ENCODE data around the gene TTC33.
A peak's percentile ranks its signal among the peaks of the same experiment; 100 is the strongest.
"Not testable (repeated sequence)": the region's sequence is repeated elsewhere in the genome, so short reads cannot be mapped to it uniquely, and the experiment has no call there.

Gene TTC33, protein sequence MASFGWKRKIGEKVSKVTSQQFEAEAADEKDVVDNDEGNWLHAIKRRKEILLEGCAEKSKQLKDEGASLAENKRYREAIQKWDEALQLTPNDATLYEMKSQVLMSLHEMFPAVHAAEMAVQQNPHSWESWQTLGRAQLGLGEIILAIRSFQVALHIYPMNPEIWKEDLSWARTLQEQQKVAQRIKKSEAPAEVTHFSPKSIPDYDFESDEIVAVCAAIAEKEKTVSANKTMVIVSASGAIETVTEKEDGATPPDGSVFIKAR

DNA sequence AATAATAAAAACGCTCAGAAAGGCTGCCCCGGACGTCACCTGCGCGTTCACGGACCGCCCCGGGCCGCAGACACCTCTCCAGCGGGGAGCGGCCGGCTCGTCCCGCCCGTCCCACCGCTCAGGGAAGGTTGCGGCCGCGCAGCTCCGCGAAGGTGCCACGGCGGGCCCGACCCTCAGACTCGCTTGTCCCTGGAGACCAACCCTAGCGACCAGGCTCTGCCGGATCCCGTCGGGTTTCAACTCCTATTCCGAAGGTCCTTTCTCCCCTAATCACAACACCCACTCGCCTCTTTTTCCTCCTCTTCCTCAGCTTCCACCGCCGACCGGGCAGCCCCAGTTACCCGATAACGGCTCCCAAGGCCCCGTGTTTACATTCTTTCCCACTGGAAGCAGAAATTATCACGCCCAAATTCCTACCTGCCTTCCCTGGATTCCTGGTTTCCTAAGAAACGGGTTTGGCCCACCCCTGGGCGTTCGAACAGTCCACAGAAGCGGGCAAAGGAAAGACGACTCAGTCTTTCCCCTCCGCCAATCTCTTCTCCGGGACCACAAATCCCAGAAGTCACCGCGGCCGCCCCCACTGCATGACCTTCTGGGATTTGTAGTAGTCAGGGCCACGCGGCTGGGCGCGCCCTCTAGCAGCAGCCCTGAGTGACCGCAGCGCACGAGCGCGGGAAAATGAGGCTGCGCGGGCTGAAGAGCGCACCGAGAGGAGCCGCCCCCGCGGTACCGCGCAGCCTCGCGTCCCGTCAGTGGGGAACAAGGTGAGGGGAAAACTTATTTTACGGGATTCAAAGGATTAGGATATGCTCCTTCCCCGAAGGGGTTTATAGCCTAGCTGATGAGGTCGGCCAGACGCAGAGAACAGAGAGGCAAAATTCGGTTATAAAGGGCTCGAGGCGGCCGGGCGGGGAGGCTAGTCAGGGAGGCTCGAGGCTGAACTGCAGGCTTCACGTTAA lies at the start of gene TTC33:
Gene TTC33, minus strand, starts transcription at position 555 of the 959 bp plus-strand sequence. CDS start 8,943 bp downstream, outside the sequence.
- DNase-seq (ENCODE audit: low read depth in 2 of 3, low spot score in 1 of 3), result peak; percentile 93 to 94 (median 93)

DNA sequence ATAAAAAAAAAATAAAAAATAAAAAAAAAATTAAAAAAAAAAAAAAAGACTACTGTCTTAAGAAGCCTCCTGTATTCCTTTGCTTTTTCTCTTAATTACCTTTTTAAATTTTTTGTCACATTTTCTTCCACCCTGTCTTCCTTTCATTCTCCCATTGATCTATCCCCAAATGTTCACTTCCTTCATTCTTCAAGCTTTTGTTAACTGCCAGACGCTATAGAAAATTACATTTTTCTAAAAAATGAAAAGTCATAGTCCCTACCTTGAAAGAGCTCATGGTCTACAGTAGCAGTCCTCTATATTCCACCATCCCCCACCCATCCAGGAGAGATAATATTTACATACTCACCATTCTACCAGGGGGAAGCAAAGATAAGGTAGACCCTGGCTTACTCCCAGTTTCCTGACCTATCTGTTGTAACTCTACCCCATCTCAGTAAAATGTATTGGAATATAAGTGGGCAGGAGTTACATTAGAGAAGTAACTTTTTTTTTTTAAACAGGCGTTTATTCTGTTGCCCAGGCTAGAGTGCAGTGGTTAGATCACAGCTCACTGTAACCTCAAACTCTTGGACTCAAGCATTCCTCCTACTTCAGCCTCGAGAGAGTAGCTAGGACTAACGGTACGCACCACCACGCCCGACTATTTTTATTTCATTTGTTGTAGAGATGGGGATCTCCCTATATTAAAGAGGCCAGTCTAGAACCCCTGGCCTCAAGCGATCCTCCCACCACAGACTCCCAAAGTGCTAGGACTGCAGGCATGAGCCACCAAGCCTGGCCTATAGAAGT lies 46.2 kb upstream of the TTC33 start:
- DNase-seq (ENCODE audit: low read depth in 2 of 3, low spot score in 1 of 3), result no peak

DNA sequence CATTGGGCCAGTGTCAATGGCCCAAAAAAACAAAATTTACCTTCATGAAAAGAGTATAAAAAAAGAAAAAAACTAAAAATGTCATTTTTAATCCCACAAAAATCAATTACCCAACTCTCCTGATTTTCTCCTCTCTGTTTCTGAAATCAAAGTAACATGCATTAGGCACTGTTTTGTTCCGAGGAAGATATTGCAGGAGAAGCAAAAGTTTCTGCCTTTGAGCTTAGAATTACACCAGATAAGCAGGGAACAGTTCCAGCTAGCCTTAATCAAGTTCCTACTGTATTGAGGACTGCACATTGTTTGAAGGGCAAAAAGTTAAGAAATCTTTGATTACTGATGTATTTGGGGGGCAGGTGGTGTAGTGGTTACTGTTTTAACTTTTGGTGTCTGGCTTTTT lies 43.5 kb upstream of the TTC33 start:
- DNase-seq (ENCODE audit: low read depth in 2 of 3, low spot score in 1 of 3), result no peak

DNA sequence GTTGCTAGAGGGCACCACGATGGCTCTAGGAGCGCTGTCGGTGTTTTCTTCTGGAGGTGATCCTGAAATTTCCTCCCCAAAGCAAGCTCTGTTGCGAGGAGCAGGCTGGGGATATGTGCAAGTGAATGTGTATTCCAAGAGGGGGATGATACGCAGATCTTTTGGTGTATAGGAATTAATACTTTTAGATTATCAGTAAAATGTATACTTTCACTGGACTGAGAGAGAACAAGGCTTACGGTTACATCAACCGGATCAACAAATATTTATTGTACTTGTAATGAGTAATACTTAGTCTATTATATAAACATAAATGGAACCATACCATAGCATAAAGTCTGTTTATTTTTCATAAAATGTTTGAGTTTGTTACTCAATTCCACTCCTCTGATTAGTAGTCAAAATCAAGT lies 43.0 kb upstream of the TTC33 start:
- DNase-seq (ENCODE audit: low read depth in 2 of 3, low spot score in 1 of 3), result no peak

DNA sequence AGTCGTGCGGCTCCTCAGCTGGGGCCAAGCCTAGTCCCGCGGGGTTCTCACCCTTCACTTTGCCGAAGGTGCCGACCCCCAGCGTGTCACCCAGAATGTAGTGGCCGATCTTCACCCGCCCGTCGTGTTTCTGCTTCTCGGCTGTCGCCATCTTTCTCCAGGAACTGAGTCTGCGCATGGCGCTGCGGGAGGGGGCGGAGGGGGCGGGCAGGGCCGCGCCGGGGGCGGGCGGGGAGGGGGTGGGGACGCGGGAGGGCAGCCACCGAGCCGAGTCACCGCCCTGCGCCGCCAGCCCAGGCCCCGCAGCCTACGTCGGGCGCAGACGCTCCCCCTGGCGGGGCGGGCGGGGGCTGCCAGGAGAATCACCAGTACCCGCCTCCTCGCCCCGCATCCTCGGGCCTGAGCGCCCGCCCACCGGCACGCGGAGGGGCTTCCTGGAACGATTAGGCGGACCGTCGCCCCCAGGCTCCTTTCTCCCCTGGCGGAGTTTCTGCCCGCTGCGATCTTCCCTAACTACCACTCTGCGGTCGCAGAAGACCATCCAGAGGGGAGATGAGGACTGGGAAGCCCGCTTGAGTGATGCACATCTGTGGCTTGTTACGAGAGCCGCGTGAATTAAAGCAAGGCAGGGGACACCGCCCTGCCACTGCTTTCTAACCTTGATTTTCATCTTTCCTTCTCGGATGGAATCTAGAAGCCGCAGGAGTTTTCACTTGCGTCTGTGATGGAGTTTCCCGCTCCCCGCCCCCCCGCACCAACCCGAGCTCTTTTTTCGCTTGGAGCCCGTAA lies 42.4 kb upstream of the TTC33 start, which contains the start of gene PRKAA1:
Gene PRKAA1, minus strand, starts transcription at position 363 of the 789 bp plus-strand sequence. Its CDS starts 185 bp downstream, at position 178.
- DNase-seq (ENCODE audit: low read depth in 2 of 3, low spot score in 1 of 3), result peak; percentile 72 to 84 (median 76)

DNA sequence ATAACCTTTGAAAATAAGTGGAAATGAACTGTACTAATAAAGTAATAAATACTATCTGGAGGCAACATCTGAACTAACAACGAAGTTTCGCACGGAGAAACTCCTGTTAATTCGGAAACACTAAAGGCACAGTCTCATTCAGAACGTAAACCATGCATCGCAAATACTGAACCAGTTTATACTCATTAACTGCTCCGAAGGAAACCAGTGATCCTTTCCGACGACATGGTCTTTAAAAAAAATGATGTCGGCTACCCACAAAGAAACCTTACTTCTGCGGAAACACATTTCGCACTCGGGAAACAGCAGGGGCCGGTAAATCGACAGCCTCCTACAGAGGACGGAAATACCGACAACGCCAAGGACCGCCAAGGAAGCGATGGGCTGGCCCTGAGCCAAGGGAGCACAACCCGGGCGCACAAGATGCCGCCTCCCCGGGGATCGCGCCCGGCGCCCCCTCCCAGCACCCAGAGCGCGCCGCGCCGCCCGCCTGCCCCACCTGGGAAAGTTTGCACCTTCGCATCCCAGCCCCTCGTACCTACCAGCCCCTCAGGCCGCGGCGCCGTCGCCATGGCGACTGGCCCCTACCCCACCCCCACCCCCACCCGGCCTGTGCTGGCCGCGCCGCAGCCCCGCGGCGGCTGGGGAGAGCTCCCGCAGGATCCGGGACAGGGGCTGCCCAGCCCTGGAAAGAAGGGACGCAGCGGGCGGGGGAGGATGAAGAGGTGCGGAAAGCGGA lies 41.7 kb upstream of the TTC33 start:
- peak; percentile 61 to 70 (median 70) for DNase-seq (ENCODE audit: low read depth in 2 of 3, low spot score in 1 of 3)

DNA sequence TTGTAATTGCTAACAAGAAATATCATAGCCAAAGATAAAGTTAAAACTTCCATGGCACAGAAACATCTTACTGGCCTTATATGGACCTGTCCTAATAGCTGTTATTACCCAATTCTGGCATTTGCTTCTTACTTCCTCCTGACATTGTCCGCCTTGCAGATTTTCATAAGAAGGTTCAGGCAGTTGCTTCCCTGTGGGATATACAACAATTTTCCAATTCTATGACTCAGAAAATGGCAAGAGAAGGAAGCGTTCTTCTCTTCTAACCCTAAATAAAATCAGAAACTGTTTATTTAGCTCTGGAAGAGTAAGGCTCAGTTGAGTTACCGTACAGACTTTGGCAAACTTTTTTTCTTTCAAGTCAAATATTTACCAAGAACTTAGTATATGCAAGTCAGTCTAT lies 40.7 kb upstream of the TTC33 start:
- no peak for DNase-seq (ENCODE audit: low read depth in 2 of 3, low spot score in 1 of 3)

DNA sequence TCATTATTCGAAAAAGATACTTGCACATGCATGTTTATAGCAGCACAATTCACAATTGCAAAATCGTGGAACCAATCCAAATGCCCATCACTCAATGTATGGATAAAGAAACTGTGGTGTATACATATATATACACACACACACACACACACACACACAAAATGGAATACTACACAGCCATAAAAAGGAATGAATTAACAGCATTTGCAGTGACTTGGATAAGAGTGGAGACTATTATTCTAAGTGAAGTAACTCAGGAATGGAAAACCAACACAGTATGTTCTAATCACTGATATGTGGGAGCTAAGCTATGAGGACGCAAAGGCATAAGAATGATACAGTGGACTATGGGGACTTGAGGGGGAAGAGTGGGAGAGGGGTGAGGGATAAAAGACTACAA lies 39.1 kb upstream of the TTC33 start:
- not testable (repeated sequence) for DNase-seq (ENCODE audit: low read depth in 2 of 3, low spot score in 1 of 3)

DNA sequence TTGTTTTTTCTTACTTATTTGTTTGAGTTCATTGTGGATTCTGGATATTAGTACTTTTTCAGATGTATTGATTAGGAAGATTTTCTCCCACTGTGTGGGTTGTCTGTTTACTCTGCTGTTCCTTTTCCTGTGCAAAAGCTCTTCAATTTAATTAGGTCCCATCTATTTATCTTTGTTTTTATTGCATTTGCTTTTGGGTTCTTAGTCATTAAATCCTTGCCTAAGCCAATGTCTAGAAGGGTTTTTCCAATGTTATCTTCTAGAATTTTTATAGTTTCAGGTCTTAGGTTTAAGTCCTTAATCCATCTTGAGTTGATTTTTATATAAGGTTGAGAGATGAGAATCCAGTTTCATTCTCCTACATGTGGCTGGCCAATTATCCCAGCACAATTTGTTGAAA lies 38.6 kb upstream of the TTC33 start:
- DNase-seq (ENCODE audit: low read depth in 2 of 3, low spot score in 1 of 3), result not testable (repeated sequence)

DNA sequence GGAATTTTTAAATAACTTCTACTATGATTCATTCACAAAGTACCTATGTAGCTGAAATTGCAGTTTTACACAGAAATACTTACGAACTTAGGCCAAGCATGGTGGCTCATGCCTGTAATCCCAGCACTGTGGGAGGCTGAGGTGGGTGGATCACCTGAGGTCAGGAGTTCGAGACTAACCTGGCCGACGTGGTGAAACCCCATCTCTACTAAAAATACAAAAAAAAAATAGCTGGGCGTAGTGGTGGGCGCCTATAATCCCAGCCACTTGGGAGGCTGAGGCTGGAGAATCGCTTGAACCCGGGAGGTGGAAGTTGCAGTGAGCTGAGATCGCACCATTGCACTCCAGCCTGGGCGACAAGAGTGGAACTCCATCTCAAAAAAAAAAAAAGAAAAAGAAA lies 36.9 kb upstream of the TTC33 start:
- DNase-seq (ENCODE audit: low read depth in 2 of 3, low spot score in 1 of 3), result not testable (repeated sequence)

DNA sequence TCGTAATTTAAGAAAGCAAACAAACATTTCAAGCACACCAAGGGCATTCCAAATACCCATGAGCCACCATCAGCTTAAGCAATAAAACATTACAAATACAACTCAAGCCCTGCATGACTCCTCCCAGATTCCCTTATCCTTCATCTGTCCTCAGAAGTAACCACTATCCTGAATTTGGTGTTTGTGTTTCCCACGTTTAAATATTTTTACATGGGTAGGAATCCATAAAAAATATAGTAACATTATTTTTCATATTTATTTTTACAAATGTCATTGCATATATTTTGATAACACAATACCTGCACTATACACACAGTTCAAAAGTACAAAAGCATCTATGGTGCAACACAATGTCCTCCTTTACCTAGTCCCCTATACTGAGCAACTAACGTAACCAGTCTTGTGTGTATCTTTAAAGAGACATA lies 36.0 kb upstream of the TTC33 start:
- no peak for DNase-seq (ENCODE audit: low read depth in 2 of 3, low spot score in 1 of 3)

DNA sequence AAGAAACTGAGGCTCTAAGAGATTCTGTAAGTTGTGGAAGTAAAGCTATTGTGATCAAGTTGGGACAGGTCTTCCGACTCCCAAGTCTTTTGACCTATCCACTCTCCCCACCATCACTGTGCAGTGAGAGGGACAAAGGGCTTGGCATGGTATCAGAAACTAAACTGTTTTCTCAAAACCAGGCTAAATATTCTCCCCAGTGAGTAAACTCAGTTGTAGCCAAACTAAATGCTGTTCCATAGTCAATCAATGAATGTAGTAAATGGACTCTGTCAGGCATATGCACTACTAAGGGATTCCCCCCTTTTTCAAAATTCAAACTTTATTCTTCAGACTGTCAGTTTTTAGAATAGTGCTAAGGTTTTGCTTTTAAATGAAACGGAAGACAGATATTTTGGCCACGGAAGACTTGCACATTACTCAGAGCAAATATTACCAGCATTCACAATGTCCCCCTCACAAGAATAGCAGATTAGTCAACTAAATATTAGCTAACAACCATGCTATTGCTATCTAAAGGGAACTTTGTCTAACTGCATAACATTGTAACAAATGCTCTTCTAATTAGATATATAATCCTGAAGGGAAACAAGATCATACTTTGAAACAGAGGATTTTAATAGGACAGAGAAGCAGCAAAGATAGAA lies 35.3 kb upstream of the TTC33 start:
- no peak for DNase-seq (ENCODE audit: low read depth in 2 of 3, low spot score in 1 of 3)

DNA sequence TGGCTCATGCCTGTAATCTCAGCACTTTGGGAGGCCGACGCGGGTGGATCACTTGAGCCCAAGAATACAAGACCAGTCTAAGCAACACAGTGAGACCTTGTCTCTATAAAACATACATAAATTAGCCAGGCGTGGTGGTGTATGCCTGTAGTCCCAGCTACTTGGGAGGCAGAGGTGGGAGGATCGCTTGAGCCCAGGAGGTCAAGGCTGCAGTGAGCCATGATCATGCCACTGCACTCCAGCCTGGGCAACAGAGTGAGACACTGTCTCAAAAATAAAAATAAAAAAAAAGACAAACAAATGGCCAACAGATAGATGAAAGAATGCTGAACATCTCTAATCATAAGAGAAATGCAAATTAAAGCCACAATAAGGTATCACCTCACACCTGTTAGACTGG lies 33.2 kb upstream of the TTC33 start:
- DNase-seq (ENCODE audit: low read depth in 2 of 3, low spot score in 1 of 3), result not testable (repeated sequence)

DNA sequence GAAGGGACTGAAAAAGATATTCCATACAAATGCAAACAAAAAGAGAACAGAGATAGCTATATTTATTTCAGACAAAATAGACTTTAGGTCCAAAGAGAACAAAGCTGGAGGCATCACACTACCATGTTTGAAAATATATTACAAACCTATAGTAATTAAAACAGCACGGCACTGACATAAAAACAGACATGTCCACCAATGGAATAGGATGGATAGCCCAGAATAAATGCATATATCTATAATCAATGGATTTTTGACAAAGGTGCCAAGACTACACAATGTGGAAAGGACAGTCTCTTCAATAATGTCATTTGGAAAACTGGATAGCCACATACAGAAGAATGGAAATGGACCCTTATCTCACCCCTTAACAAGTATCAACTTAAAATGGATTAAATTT lies 32.2 kb upstream of the TTC33 start:
- no peak for DNase-seq (ENCODE audit: low read depth in 2 of 3, low spot score in 1 of 3)

DNA sequence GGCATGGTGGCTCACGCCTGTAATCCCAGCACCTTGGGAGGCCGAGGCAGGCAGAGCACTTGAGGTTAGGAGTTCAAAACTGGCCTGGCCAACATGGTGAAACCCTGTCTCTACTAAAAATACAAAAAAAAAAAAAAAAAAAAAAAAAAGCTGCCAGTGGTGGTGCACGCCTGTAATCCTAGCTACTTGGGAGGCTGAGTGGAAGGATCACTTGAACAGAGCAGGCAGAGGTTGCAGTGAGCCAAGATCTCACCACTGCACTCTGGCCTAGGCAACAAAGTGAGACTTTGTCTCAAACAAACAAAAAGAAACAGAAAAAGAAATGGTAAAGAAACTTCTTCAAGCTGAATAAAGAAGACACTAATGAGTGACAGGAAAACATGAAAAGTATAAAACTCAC lies 30.9 kb upstream of the TTC33 start:
- DNase-seq (ENCODE audit: low read depth in 2 of 3, low spot score in 1 of 3), result not testable (repeated sequence)

DNA sequence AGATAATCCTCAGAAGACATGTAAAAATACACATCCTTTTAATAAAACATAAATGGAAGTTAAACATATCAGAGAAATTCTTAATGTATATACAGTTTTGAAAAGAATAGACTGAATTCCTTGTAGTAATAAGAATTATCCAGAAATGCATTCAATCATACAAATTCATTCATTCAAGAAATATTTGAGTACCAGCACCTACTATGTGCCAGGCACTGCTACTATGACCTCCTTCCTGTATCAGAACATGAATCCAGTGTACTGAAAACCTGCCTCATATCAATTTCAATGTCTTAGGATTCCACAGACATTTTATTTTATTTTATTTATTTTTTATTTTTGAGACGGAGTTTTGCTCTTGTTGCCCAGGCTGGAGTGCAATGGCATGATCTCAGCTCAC lies 29.2 kb upstream of the TTC33 start:
- DNase-seq (ENCODE audit: low read depth in 2 of 3, low spot score in 1 of 3), result no peak

DNA sequence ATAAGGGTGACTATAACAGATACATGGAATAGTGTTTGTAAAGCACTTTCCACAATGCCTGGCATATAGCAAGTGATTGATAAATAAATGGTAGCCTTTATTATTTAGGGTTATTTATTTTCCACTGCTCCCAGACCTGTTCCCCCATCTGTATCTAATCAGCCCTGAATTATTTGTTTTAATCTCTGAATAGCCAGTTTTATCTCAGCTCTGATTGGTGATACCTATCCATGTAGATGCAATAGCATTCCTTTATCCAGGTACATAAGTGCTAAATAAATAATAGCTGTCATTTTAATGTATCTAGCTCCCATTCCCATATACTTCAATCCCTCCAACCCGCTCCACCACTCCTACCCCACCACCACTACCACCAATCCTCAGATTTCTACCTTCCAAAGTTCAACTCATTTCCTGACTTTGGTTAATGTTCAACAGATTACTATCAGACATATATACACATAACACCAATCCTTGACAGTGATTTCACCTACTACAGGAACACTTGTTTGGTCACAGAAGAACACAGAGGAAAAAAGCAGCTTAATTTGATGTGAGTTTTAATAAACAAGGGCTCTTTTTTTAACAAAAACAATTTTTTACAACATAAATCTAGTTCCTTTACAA lies 28.4 kb upstream of the TTC33 start:
- no peak for DNase-seq (ENCODE audit: low read depth in 2 of 3, low spot score in 1 of 3)

DNA sequence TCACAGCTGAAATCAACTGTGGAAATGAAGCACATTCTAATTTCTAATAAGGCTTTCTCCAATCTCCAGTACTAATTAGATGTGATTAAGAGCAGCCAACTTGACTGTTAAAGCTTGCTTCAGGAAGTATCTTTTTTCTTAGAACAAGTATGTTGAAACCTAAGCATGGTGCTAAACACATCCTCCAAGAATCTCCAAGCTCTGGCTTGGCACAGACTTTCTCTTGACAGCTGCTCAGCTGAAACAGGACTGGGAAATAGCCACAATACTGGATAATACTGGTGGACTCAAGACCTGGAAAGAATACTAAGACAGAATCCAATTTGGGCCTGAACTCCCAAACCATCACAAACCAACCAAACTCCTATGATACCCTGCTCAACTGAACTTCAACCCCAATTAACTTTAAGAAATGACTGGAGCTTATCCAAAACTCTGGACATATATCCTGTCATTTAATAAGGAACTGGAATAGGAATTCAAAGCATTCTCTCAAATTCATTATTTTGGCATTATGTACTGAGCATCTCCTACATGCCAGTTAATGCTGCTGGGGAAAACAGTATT lies 26.2 kb upstream of the TTC33 start:
- no peak for DNase-seq (ENCODE audit: low read depth in 2 of 3, low spot score in 1 of 3)

Measured in stimulated activated CD4-positive, alpha-beta T cell treated with anti-CD3 and anti-CD28 coated beads, Interleukin-12 subunit alpha, Interleukin-12 subunit beta, amount 100 ng/mL, for 48 hours (primary cell).